Fibroblast of the aortic adventitia (primary cell): ENCODE results near the gene TSPAN14. TPM values are rescaled to one million over a fixed set of nuclear protein-coding genes. Genes with fewer than 3 reads are reported as not detected.
"Not testable (repeated sequence)": the region's sequence is repeated elsewhere in the genome, so short reads cannot be mapped to it uniquely, and the experiment has no call there.

ENCODE experiments used
- DNase-seq: peaks from one replicate; pipeline ENCODE4 v3.0.0-alpha.2; 2010; ENCODE audit warnings: low read depth
- H3K4me3 ChIP-seq: 2 replicates; pipeline ENCODE4 v1.5.1; 2011; ENCODE audit warnings: low read depth, mild to moderate bottlenecking, control low read depth, low read length, moderate library complexity
- CTCF ChIP-seq: IDR thresholded peaks from 2 replicates; pipeline ENCODE4 v1.5.1; 2011; ENCODE audit warnings: mild to moderate bottlenecking, low read length, control low read depth, inconsistent platforms; ENCODE audit not compliant: insufficient read depth
- total RNA-seq: library from RNA; depleted of rRNA; stranded (reverse); fragments of >200 nt; gene quantifications from 2 replicates; pipeline ENCODE4 v1.2.3, GENCODE V29; 2012; ENCODE audit warnings: low replicate concordance

Gene TSPAN14
- total RNA-seq, 1 donor, result 21.3 TPM

GRCh38 chr10:80414142-80414895 lies 39.8 kb upstream of the TSPAN14 start:
- TF ChIP-seq CTCF, result no peak
- H3K4me3 ChIP-seq, result no peak overlapping the region
- no peak for DNase-seq

GRCh38 chr10:80415734-80416478 lies 38.2 kb upstream of the TSPAN14 start:
- H3K4me3 ChIP-seq, result no peak overlapping the region
- no peak for DNase-seq
- no peak for TF ChIP-seq CTCF

- no peak for TF ChIP-seq CTCF
Measured at GRCh38 chr10:80416479-80417098, 37.5 kb upstream of the TSPAN14 start.

GRCh38 chr10:80417256-80417655 lies 36.9 kb upstream of the TSPAN14 start:
- DNase-seq, H3K4me3 ChIP-seq: not testable (repeated sequence)

More at GRCh38 chr10:80416479-80417098, 37.5 kb upstream of the TSPAN14 start:
- H3K4me3 ChIP-seq, result no peak overlapping the region
- DNase-seq, result peak; percentile 15

GRCh38 chr10:80421050-80421706 lies 32.9 kb upstream of the TSPAN14 start:
- TF ChIP-seq CTCF, result no peak
- no peak overlapping the region for H3K4me3 ChIP-seq
- no peak for DNase-seq

- no peak overlapping the region for H3K4me3 ChIP-seq
- DNase-seq, result no peak
- TF ChIP-seq CTCF, result no peak
Measured at GRCh38 chr10:80421707-80422536, 32.2 kb upstream of the TSPAN14 start.
